Activated CD4-positive, CD25-positive, alpha-beta regulatory T cell treated with anti-CD3 and anti-CD28 coated beads, Interleukin-2, amount 50 U/mL, for 24 hours (primary cell): Measurements from ENCODE around the gene IFITM5.
"Not testable (repeated sequence)": the region's sequence is repeated elsewhere in the genome, so short reads cannot be mapped to it uniquely, and the experiment has no call there.

Experiments
- ATAC-seq, 2 donors: fragments of 150-1000 bp; cut with Tn5 transposase; one replicate each; pipeline ENCODE4 v1.10.0; 2021; ENCODE audit warnings: mild to moderate bottlenecking in 1 of 2, moderate library complexity in 1 of 2

The IFITM5 gene

DNA sequence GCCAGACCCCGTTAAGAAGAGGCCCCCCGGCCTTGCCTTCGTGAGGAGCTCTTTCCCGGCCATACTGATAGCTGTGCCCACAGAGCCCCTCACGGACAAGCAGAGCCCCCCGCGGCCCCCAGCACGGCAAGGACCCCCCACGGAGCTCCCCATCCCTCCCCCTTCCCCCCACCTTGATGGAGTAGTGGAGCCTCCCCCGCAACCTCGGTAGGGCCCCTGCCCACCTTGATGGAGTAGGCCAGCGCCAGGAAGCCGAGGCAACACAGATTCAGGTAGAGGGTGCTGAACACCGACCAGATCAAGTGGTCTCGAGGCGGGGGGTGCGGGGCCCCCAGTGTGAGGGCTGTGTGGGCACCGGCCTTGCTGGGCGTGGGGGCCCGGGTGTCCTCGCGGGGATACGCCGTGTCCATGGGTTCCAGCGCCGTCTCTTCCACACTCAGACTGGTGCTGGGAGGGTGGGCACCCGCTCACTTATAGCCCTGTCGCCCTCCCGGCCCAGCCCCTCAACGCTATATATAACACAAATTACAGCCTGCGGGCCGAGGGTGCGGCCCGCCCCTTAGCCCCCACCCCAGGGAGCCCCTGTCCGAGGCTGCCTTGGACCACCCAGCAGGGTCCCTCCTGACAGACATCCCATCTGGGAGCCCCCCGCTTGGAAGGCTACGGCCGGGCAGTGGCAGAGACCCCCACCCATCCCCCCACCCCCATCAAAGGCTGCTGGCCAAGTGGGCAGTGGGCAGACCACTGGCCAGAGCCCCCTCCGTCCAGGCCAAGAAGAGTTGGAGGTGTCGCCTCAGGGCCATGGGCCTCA is at the start of gene IFITM5:
IFITM5 (minus strand) TSS at position 446 of the 811 bp plus-strand sequence; CDS start at position 410, 36 bp downstream.
- no peak for ATAC-seq

DNA sequence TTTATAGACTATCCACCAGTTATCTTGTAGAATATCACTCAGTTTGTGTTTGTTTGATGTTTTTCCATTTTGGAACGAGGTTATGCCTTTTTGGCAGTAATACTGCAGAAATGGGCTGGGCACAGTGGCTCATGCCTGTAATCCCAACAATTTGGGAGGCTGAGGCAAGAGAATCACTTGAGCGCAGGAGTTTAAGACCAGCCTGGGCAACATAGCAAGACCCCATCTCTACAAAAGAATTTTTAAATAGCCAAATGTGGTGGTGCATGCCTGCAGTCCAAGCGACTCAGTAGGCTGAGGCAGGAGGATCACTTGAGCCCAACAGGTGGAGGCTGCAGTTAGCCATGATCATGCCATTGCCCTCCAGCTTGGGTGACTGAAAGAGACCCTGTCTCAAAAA is 47.2 kb upstream of the IFITM5 start:
- no peak for ATAC-seq

DNA sequence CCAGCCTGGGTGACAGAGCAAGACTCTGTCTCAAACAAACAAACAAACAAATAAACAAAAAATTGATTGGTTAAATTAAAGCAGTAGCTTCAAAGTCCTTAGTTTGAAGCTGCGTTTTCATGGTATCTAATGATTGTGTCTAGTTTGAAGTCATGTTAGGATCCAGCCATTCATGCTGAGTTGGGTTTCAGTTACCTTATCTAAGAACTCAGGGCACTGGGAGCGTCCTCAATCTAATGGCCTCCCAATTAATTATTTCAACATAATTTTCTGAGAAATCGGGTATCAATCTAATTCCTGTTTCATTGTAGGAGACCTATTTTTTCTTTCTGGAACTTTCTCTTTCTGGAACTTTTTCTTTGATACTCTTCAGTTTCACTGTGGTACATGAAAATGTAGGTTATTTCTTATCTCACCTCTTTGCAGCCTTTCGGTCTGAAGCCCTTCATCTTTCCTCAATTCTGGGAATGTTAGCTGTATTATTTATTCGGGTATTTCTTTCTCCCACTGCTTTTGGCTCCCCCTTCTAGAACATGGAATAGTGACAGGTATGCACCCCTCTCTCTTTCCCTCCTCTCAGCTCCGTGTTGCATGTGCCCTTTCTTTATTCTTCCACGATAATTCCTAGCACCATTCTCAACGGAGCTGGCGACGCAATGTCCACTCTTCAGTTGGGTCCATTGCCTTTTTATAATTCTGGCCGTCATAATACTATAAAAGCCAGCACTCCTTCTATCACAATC is 45.7 kb upstream of the IFITM5 start:
- ATAC-seq: no peak

DNA sequence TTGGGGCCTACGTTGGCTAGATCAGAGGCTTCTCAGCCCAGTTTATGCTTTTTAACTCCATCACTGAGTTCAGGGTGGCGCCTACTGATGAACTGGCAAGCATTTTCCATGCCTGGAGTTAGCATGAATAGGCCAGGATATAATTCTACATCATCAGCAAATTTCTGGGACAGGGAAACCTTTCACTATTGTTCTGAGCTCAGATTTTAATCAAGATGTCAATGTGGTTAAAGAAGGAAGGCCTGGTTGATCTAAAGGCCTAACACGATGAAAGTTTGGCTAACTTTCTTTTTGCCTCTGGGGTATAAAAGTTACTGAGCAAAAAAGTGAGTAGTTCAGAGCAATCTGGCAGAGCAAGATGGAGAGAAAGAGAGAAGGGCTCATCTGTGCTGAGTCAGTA is 43.0 kb upstream of the IFITM5 start:
- ATAC-seq: no peak

DNA sequence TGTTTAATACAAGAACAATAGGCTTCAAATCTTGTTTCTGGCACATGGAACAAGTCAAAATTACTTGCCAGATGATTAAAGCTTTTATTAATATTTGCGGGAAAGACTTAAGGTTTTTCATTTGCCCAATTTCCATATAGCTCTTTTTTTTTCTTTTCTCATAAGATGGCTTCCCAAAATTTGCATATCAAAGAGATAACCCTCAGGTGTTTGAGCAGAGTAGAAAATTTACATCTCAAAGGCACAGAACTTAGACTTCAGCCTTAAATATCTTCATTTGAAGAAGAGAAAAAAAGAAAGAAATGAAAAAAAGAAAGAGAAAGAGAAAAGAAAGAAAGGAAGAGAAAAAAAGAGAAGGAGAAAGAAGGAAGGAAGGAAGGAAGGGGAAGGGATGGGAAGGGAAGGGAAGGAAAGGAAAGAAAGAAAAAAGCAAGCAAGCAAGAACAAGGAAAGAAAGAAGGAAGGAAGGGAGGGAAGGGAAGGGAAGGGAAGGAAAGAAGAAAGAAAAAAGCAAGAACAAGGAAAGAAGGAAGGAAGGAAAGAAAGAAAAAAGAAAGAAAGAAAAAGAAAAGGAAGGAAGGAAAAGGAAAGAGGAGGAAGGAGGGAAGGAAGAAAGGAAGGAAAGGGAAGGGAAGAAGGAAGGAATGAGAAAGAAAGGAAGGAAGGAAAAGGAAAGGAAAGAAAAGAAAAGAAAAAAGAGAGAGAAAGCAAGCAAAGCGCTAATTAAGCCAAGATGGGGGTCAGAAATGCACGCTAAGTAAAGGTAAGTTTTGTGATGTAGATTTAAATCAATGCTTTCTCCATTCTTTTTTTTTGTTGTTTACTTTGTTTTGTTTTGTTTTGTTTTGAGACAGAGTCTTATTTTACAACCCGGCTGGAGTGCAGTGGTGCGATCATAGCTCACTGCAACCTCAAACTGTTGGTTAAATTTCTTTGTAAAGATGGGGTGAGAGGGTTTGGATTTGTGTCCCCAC is 41.5 kb upstream of the IFITM5 start:
- no peak for ATAC-seq

DNA sequence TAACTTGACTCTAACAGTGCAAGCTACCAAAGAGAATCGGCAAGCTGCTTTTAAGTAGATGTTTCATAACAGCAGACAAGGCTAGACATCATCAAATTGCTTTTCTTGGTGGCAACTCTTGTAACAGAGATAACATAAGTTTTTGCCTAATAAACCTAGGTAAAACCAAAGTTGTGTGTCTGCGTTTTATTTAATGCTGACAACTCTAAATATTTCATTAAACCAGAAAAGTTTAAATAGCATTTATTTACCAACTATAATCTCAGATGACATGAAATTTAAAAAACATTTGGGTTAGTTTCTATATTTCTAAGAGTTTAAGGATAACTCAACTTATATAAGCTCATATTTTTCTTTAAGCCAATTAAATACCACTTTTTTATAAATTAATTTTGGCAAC is 40.6 kb upstream of the IFITM5 start:
- ATAC-seq: no peak

DNA sequence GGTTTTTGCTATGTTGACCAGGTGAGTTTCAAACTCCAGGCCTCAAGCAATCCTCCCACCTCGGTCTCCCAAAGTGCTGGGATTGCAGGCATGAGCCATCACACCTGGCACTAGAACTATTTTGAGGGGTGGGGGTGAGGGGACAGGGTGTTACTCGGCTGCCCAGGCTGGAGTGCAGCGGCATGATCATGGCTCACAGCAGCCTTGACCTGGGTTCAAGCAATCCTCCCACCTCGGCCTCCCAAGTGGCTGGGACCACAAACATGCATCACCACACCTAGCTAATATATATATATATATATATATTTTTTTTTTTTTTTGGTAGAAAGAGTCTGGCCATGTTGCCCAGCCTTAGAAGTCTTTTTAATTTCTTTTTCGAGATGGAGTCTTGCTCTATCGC is 38.4 kb upstream of the IFITM5 start:
- no peak for ATAC-seq

DNA sequence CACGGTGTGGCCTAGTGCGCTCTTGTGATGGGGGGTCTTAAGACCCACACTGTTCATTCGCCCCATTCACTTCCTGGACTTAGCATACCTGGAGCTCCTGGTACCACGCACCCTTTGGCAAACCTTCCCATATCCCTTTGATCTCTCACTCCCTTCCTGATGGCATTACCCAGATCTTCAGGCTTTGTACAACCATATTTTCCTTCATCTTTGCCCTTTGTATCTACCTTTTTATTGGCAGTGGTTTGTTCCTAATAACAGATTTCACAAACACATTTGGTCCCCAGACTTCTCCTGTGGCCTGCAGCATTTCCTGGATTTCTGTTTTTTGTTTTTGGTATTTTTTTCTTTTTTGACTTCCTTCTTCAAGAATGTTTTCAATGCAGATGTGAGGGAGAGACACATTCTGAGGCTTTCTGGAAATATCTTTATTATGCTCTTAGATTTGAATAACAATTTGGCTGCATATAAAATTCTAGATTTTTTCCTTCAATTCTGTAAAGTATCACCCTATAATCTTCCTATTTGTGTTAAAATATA is 37.4 kb upstream of the IFITM5 start:
- ATAC-seq: no peak

DNA sequence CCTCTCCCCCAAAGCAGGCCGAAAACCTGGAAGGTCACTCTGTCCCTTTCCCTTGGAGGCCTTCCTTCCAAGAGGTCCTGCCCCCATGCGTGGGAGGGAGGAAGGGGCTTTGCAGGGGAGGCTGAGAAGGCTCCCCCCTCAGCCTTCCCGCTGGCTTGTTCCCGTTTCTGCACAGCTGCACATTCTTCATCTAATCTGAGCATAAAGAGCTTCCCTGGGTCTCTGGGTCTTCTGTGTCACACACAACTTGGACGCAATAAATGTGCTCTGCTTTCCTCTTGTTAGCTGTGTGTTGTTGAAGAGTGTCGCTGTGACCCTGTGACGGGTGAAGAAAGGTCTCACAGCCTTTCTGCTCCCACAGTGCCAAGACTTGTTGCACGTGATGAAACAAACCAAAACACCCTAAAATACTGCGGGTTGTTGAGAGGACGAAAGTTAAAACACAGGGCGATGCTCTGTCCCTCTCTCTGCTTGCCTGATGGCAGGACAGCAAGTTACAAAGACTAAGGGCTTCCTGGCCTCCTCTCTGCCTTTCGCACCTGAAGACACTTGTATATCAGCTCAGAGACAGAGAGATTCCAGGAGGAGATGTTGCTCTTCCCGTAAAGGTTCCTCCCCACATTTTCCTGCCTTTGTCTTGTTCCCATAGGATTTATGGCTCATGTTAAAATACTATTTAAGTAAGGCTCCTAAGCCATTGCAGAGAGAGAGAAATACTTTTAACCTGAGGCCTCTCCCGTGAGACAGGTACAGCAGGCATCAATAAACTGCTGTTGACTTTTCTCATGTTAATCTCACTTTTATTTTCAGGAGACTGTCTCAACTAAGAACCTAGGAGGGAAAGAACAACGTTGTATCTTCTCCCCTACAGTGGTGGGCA is 36.7 kb upstream of the IFITM5 start:
- ATAC-seq: no peak

DNA sequence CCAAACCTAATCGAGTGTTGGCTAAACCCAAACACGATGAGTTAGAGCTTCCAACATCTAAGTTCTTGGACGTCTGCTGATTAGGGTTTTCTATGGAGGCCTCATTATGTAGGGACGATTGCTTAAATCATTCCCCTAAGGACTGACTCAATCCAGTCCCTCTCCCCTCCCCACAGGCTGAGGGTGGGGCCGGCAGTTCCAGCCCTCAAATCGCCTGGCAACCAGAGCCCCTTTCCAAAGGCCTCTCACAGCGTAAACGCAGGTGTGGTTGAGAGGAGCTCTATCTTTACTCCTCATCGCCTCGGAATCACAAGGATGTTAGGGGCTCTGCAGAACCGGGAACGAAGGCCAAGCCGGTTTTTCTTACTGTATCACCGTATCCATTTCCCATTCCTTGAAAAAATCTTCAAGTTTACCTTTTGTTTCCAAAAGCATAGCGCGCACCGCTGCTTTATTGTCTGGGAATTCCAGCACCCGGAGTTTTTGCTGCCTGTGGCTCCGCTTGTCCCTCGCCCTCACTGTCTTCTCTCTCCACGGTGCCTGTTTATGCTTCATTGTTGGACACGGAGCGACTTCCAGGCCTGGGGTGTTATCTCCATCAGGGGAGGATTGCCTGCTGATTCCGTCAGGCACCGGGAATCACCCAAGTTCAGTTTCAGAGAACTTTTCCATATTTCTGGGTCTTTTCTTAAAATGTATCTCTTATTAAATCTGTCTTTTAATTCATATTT is 35.1 kb upstream of the IFITM5 start:
- no peak for ATAC-seq

DNA sequence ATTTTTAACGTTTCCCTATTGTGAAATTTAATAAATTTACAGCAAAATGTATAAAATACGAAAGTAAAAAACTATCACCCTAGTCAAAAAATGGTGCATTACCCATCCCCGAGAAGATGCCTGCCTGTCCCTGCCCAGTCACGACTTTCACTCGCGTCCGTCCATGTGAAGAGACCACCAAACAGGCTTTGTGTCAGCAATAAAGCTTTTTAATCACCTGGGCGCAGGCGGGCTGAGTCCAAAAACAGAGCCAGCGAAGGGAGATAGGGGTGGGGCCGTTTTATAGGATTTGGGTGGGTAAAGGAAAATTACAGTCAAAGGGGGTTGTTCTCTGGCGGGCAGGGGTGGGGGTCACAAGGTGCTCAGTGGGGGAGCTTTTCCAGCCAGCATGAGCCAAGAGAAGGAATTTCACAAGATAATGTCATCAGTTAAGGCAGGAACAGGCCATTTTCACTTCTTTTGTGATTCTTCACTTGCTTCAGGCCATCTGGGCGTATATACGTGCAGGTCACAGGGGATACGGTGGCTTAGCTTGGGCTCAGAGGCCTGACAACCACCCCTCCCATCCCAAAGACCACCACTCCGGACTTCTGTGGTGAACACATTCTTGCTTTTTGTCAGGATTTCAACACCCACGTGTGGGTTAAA is 34.4 kb upstream of the IFITM5 start:
- ATAC-seq: not testable (repeated sequence)

DNA sequence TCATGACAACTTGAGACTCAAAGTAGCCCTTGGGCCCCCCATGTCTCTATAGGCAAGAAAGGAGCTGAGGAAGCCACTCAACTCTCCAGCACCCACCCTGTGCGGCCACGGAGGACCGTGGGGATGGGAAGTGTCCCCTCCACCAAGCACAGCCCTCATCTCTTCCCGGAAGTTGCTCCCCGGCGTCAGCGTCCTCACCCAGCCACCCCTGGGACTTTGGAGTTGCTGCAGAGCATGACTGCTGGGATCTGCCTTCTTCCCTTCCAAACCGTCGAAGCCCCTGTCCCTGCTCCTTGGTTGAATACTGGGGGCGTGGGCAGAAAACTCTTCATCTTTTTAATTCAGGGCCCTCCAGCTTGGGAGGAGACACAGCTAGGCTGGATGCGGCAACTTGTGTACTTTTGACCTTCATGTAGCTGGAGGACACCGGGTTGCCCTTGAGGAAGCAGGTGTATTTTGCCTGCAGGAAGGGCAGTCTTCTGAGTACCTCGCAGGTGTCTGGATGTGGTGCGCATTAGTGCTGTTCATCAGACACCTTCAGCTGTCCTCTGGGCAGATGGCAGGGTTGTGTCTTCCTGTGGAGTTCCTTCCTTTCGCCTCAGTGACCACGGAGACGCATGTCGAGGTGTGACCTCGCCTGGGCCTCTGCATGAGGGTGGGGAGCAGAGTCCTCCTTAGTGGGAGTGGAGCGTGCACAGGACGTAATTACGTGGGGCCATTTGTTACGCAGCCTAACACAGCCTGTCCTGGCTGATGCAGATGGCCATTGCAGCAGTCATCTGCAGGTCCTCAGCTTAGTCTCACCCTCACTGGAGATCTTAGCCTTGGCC is 33.5 kb upstream of the IFITM5 start:
- no peak for ATAC-seq

DNA sequence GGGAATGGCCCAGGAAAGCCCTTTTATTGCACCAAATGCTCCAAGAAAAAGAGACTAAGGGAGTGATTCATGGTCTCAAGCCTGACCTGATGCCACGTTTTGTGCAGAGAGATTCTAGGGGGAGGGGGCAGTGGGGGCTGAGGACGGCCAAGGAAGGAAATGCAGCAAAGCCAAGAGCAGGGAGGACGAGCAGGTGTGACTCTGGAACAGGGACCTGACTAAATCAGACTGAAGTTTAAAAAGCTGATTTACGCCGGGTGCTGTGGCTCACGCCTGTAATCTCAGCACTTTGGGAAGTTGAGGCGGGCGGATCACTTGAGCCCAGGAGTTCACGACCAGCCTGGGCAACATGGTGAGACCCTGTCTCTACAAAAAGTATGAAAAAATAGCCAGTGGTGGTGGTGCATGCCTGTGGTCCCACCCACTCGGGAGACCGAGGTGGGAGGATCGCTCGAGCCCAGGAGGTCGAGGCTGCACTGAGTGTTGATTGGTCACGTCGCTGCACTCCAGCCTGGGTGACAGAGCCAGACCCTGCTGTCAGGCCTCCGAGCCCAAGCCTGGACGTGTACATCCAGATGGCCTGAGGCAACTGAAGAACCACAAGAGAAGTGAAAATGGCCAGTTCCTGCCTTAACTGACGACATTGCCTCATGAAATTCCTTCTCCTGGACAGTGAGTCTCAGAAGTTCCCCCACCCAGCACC is 32.2 kb upstream of the IFITM5 start:
- no peak for ATAC-seq

DNA sequence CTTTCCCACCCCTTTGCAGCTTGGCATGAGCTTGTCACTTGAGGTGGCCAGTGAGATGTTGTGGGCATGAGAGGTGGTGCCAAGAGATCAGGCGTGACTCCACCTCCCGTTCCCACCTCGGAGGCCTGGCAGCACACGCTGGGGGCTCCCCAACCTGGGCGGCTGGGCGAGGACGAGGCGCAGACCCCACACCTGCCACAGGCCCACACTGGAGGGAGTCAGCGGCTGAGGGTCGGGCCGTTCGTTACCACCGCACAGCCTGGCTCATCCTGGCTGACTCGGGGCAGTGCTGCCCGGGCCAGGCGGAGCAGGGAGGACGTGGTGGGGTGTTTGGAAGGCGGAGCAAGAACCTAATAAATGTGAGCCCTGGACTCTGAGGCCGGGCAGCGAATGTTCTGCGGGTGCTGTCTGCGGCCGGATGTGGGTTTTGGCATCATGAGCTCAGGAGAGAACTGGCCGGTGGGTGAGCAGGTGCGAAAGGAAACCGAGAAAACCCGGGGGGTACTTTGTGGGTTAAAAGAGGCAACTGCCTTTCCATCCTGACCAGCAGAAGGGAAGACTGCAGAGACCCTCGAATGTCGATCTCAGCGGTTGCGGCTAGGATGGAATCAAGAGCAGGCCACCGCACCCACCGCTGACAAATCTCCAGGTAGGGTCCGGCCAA is 31.5 kb upstream of the IFITM5 start:
- ATAC-seq: no peak

DNA sequence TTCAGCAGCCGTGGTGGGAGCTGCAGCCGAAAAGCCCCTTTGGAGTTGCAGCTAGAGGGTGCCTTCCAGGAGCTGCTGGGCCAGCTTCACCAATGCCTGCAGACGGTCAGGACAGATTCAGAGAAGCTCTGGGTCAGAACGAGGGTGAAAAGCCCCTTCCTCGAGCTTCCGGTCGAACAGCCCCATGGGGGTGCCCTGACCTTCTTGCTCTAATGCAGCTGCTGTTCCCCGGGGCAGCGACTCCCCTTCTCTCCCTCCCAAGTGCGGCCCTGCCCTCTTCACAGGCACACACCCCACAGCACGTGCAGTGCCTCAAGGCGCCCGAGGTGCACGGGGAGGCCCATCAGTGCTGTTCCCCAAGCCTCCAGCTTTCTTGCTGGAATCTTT is 31.0 kb upstream of the IFITM5 start:
- no peak for ATAC-seq

DNA sequence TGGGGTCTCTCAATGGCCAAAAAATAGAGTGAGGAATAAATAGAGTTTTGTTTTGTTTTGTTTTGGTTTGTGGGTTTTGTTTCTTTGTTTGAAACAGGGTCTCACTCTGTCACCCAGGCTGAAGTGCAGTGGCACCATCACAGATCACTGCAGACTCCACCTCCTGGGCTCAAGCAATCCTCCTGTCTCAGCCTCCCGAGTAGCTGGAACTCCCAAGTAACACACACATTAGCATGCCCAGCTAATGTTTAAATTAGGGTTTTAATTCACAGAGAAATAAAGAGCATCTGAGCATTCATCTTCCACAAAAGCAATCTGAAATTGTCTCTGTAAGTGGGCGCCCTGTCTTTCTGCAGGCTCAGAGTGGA is 30.5 kb upstream of the IFITM5 start:
- no peak for ATAC-seq

DNA sequence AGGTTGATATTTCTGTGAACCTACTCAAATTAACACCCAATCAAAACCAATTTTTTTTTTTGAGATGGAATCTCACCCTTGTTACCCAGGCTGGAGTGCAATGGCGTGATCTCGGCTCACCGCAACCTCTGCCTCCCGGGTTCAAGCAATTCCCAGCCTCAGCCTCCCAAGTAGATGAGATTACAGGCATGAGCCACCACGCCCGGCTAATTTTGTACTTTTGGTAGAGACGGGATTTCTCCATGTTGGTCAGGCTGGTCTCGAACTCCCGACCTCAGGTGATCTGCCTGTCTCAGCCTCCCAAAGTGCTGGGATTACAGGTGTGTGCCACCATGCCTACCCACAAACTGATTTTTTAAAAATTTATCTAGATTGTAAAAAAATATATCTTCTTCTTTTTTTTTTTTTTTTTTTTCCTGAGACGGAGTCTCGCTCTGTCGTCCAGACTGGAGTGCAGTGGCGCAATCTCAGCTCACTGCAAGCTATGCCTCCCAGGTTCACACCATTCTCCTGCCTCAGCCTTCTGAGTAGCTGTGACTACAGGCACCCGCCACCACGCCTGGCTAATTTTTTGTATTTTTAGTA is 29.3 kb upstream of the IFITM5 start:
- not testable (repeated sequence) for ATAC-seq

DNA sequence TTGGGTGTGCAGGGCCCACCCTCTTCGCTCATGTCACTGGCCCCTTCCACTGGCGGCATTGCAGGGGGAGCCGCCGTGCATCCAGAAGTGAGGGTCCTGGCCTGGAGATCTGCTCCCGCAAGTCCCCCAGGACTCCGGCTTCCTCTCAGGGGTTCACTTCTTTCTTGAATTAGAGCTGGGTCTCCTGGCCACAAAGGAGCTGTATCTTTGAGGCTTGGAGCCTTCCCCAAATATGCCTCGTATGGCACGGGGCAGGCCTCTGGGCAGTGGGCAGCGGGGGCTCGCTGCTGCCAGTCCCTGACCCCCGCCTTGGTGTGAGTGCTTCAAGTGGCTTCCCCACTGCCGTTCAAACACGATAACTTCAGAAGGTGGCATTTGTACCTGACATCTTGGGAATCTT is 28.7 kb upstream of the IFITM5 start:
- no peak for ATAC-seq
